ENCODE measurements around the gene OSBPL8. TPM values are rescaled to one million over a fixed set of nuclear protein-coding genes. Genes with fewer than 3 reads are reported as not detected.

The OSBPL8 gene
- total RNA-seq, 3 donors from 2014 or later (not counting 1 experiment from before 2014, with no cell fraction given) = 133 to 154 (median 138) TPM

- ATAC-seq (peak; percentile 57 to 78 (median 73)), DNase-seq (peak; percentile 83 to 91)
- peaks cover 15% of the 10 kb centered on the region for H3K4me1 ChIP-seq (ENCODE audit: control insufficient read depth, insufficient read depth, low read length)
- H3K4me1 Mint-ChIP-seq = peaks cover 36 to 42% of the 10 kb centered on the region in 2 donors
- WGBS (ENCODE audit: insufficient coverage) = under 1% methylated on average over 33 of the region's 33 CpGs
- H3K27ac ChIP-seq (ENCODE audit: low read length) = peak overlapping the region; percentile 95
- H3K4me3 Mint-ChIP-seq = peak overlapping the region; percentile 95
- TF ChIP-seq, protein P1, sequence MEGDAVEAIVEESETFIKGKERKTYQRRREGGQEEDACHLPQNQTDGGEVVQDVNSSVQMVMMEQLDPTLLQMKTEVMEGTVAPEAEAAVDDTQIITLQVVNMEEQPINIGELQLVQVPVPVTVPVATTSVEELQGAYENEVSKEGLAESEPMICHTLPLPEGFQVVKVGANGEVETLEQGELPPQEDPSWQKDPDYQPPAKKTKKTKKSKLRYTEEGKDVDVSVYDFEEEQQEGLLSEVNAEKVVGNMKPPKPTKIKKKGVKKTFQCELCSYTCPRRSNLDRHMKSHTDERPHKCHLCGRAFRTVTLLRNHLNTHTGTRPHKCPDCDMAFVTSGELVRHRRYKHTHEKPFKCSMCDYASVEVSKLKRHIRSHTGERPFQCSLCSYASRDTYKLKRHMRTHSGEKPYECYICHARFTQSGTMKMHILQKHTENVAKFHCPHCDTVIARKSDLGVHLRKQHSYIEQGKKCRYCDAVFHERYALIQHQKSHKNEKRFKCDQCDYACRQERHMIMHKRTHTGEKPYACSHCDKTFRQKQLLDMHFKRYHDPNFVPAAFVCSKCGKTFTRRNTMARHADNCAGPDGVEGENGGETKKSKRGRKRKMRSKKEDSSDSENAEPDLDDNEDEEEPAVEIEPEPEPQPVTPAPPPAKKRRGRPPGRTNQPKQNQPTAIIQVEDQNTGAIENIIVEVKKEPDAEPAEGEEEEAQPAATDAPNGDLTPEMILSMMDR (IDR thresholded peaks at IDR 0.05) = no peak
- peak overlapping the region; percentile 99 for H3K4me3 ChIP-seq (ENCODE audit: low read length)
- H3K9me3 Mint-ChIP-seq = no peaks in the 10 kb centered on the region
- no peaks in the 10 kb centered on the region for H3K27me3 ChIP-seq (ENCODE audit: control insufficient read depth, insufficient read depth, low read length)
- H3K9me3 ChIP-seq (ENCODE audit: control insufficient read depth, insufficient read depth, low read length) = no peaks in the 10 kb centered on the region
- peak overlapping the region; percentile 94 for H3K27ac Mint-ChIP-seq
- intact Hi-C loops (cut with micrococcal nuclease) = loop anchor here (1.0 to 2.0 kb wide), 4 partner anchors 30 to 528 kb away; partner anchors contain the start of genes BBS10, PHLDA1 and ZDHHC17
- no peaks in the 10 kb centered on the region for H3K36me3 Mint-ChIP-seq
- H3K36me3 ChIP-seq (ENCODE audit: control insufficient read depth, insufficient read depth, low read length) = no peaks in the 10 kb centered on the region
- H3K27me3 Mint-ChIP-seq (ENCODE audit: low read depth in 2 of 2) = no peaks in the 10 kb centered on the region
These were observed 729 bp downstream of the OSBPL8 start for GRCh38 chr12:76558684-76559399.

DNA sequence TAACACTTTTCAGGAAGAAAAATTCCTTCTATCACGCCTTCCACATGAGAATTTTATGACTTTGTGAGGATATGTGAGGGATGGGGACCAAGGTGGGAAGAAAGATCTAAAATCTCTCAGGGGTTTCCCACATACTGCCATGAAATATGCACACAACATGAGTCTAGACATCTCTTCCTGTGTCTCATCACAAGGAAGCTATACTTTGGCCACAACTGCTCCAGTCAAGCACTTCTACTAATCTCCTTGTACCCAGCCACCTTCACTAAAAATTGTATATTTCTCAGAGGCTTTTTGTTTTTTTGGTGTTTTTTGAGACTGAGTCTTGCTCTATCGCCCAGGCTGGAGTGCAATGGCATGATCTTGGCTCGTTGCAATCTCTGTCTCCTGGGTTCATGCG is 3.2 kb downstream of the OSBPL8 start:
- no peaks in the 10 kb centered on the region for H3K27me3 ChIP-seq (ENCODE audit: control insufficient read depth, insufficient read depth, low read length)
- no peaks in the 10 kb centered on the region for H3K36me3 ChIP-seq (ENCODE audit: control insufficient read depth, insufficient read depth, low read length)
- Mint-ChIP-seq H3K4me1 (peaks cover 46 to 58% of the 10 kb centered on the region in 2 donors), H3K27me3 (ENCODE audit: low read depth in 2 of 2) (no peaks in the 10 kb centered on the region), H3K4me3 (peak overlapping the region; percentile 55), H3K36me3 (no peaks in the 10 kb centered on the region), H3K27ac (peak overlapping the region; percentile 63 to 75), H3K9me3 (no peaks in the 10 kb centered on the region)
- no peak overlapping the region for H3K27ac ChIP-seq (ENCODE audit: low read length)
- H3K9me3 ChIP-seq (ENCODE audit: control insufficient read depth, insufficient read depth, low read length) = no peaks in the 10 kb centered on the region
- TF ChIP-seq, protein P1 (IDR thresholded peaks at IDR 0.05) = no peak
- intact Hi-C loops (cut with micrococcal nuclease) = no loop called here
- DNase-seq = peak in 1 of 2 donors; percentile 67
- peaks cover 29% of the 10 kb centered on the region for H3K4me1 ChIP-seq (ENCODE audit: control insufficient read depth, insufficient read depth, low read length)
- no peak overlapping the region for H3K4me3 ChIP-seq (ENCODE audit: low read length)
- peak in 2 of 3 donors; percentile 32 to 40 for ATAC-seq
- 93% methylated on average over 3 of the region's 4 CpGs for WGBS (ENCODE audit: insufficient coverage)

GRCh38 chr12:76555797-76556196 is 3.8 kb downstream of the OSBPL8 start:
- TF ChIP-seq, protein P1 (IDR thresholded peaks at IDR 0.05) = no peak
- H3K4me1 ChIP-seq (ENCODE audit: control insufficient read depth, insufficient read depth, low read length) = peaks cover 29% of the 10 kb centered on the region
- H3K27ac Mint-ChIP-seq = peak overlapping the region; percentile 63 to 75
- WGBS (ENCODE audit: insufficient coverage) = 82% methylated on average over 2 of the region's 2 CpGs
- no peak overlapping the region for H3K4me3 ChIP-seq (ENCODE audit: low read length)
- H3K36me3 Mint-ChIP-seq = no peaks in the 10 kb centered on the region
- H3K4me3 Mint-ChIP-seq = peak overlapping the region; percentile 55
- no peaks in the 10 kb centered on the region for H3K9me3 Mint-ChIP-seq
- no peak for DNase-seq
- no peaks in the 10 kb centered on the region for H3K36me3 ChIP-seq (ENCODE audit: control insufficient read depth, insufficient read depth, low read length)
- H3K27me3 ChIP-seq (ENCODE audit: control insufficient read depth, insufficient read depth, low read length) = no peaks in the 10 kb centered on the region
- H3K27ac ChIP-seq (ENCODE audit: low read length) = no peak overlapping the region
- intact Hi-C loops (cut with micrococcal nuclease) = no loop called here
- peaks cover 46 to 58% of the 10 kb centered on the region in 2 donors for H3K4me1 Mint-ChIP-seq
- no peaks in the 10 kb centered on the region for H3K27me3 Mint-ChIP-seq (ENCODE audit: low read depth in 2 of 2)
- no peak for ATAC-seq
- H3K9me3 ChIP-seq (ENCODE audit: control insufficient read depth, insufficient read depth, low read length) = no peaks in the 10 kb centered on the region

Measured in natural killer cell (primary cell).